HG03457 (cell line): Measurements from ENCODE around the gene PLPP3.

ENCODE experiments used
- ATAC-seq: cut with Tn5 transposase; IDR thresholded peaks from one replicate; pipeline ENCODE4 v1.9.1; 2021; ENCODE audit warnings: moderate number of reproducible peaks; ENCODE audit not compliant: unreplicated experiment

Gene PLPP3

DNA sequence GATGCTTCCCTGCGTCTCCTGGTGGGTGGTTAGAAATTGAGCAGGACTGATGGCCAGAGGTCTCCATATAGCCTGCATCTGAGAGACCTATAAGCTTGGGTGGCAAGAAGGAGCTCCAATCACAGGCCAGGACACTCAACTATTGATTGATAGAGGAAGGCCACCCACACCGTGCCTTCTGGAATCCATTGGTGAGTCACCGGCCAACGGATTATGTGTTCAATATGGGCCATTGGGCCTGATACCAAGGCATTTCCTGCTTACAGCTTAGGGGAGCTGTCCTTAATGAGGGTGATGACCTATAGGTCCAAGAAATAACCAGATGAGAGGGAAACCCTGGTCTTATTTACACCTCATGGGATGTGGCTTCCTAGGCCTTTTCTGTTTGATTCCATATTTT lies 115.1 kb downstream of the PLPP3 start:
- no peak for ATAC-seq

DNA sequence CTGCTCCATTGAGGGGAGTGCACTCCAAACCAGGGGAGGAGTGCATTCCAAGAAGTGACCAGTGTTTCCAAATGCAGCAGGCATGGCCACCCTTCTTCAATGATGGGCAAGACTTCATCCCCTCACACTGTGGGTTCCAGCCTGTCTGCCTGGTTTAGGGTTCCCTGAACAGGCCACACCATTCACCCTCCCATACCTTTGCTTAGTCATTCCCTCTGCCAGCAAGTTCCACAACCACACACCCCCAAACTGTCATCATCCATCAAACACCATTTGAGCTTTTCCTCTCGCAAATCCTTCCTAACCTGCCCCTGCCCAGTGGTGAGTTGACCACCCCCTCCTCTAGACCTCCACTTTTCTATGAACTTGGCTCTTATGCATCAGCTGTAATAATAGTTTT lies 116.0 kb downstream of the PLPP3 start:
- no peak for ATAC-seq

DNA sequence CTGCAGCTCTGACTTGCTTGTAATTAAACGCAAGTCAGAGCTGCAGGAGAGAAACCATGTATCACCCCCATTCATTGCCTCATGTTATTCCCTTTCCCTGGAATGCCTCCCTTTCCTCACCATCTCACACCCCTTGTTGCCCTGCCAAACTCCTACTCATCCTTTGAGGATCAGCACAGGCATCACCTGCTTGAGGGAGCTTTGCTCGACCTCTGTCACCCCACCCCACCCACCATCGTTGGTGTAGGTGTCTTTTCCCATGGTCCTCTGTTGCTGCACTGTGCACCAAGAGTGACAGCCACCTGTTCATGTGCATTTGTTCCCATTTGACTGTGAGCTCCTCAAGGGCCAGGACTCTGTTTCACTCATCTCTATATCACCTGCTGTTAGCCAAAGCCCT lies 117.2 kb downstream of the PLPP3 start:
- no peak for ATAC-seq

DNA sequence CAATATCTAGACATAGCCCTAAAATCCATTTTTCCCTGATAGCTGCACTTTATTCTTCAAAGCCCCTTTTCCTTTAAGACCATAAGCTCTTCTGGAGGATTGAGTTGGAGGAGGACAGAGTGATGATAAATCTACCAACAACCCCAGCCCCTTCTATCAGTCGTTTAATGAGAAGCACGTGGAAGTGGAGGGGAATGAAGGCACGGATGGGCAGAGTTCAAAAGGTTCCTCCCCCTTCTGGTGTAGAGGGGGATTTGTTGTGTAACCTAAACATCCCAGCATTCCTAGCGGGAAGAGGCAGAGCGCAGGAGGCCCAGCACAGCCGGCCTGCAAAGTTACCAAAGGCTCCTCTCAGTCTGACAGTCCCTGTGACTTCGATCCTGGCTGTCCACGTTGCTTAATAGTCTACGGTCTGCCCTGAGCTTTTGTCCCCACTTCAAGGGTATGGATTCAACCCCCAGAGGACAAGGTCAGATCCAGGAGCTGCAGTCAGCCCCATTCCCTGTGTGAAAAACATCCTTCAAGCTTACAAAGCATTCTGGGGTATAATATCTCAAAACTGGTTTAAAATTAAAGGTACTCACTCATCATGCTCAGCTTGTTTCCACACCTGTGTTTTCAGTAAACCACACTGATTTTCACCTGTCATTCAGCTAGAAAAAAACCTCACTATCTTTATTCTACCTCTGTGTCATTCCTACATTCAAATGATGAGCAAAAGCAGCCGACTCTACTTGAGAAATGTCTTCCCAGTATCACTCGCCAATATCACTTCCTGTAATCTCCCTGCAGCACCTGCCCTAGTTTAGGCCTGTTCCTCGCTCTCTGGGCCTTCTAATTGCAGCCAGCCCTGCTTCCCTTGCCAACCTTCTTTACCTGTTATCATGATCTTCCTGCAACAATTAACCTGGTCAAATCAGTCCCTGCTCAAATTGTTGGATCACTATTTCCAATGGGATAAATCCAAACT lies 117.9 kb downstream of the PLPP3 start:
- no peak for ATAC-seq

DNA sequence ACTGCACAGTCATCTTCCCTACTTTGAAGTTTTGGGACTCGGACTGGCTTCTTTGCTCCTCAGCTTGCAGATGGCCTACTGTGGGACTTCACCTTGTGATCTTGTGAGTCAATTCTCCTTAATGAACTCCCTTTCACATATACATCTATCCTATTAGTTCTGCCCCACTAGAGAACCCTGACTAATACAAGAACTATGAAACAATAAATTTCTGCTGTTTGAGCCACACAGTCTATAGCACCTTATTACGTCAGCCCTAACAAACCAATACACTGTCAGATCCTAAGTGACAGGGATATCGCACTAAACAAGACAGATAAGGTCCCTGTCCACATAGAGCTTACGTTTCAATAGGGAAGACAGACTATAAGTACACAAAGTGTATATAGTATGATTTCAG lies 120.1 kb downstream of the PLPP3 start:
- ATAC-seq: no peak

DNA sequence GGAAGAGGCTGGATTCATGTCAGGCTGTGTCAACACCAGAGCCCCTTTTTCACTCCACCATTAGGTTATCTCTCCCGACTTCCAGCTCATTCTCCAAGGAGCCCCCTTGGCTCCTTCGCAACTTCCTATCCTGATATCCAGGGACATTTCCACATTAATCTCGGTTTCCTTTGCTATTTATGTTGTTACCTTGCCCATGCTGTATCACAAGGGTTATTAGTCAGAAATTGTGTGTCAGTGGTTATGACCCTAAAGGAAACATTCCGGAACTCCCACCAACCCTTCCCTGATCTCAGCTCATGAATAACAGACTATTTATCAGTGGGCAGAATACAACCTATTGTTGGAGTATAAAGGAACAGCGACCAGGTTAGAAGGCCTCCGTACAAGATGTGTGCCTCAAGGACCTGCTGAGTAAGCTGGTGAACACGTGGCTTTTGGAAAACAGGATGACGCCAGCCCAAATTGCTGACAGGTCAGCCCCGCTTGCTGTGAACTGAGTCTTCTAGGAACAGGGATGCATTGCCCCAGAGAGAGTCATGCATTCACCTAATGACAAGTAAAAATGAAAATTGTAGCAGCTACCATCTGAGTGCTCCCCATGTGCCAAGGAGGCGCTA lies 121.5 kb downstream of the PLPP3 start:
- no peak for ATAC-seq

GRCh38 chr1:56456435-56457101 lies 122.8 kb downstream of the PLPP3 start:
- ATAC-seq: no peak

DNA sequence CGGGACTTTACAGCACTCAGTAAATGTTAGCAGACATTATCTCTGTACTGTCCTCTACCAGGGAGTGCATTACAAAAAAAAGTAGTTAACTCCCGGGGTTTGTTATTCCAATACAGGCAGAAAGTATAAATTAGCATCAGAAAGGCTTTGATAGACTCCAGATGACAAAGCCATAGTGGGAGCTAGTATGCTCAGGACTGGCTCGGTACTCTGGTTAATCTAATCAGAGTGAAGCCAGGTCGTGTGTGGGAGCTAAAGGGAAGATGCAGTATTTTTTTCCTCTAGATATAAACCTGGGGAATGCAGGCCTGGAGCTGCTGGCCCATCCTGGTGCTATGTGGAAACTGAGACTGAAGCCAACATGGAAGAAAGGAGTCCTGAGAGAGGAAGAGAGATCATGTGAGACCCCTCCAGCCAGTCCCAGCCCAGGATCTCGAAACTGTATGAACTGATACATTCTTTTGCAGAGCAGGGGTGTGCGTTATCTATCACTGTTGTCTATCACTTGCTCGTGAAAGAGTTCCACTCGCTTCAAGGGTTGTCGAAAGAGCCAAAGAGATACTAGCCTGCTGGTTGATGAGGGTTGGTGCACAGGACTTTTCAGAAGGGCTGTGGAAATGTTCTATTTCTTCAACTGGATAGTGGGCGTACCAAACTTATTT lies 125.8 kb downstream of the PLPP3 start:
- no peak for ATAC-seq

DNA sequence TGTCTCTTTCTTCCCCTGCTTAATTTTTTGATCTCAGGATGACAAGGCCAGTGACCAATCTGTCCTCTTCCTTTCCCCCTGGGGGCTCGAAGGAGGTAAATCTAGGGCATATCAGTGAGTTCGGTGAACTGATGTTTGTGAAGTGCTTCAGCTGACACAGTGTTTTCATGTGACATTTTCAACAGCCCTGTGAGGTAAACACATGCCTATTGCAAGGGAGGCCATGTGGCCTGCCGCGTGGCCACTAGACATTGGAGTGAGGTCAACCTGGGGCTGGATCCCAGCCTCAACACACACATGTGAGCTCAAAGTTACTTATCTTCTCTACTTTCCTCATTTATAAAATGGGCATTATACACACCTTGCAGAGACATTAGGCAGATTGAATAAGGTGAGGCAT lies 126.3 kb downstream of the PLPP3 start:
- no peak for ATAC-seq

DNA sequence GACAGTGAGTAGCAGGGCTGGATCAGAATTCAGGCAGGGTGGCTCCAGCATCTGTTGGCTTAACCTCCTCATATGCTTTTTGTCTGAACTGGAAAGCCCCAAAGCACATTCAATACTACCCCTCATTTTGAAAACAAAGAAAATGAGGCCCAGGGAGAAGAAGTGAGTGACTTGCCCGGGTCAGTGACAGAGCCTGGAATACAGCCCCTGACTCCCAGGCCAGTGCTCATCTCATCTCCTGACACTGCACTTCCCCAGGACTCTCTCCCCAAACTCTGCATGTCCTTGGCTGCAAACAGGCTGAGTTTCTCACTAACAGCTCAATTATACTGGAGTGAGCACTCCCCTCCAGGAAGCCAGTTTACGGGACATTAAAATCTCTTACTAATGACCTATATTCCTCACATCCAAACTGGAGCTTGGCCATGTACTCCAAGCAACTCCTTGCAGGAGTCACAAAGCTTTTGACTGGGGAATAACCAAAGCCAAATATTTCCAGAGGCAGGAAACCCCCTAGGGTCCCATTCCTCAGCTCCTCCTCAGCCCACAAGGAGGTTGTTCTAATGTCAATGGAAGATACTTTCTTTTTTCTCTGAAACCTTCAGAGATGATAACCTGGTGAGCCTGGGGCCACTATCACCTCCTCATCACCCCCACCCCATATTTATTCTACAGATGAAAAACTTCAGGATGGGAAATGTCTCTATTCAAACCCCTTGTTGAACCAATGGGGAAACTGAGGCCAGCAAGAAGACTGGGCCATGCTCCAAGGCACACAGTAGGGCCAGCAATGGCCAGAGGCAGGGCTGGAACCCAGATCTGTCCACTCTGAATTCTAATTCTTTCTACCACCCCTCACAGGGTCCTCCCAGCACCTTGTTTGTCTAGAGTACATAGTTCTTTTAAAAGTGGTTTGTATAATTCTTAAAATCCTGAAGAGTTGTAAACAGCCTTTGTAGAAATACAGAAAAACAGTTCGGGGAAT lies 127.0 kb downstream of the PLPP3 start:
- ATAC-seq: no peak

DNA sequence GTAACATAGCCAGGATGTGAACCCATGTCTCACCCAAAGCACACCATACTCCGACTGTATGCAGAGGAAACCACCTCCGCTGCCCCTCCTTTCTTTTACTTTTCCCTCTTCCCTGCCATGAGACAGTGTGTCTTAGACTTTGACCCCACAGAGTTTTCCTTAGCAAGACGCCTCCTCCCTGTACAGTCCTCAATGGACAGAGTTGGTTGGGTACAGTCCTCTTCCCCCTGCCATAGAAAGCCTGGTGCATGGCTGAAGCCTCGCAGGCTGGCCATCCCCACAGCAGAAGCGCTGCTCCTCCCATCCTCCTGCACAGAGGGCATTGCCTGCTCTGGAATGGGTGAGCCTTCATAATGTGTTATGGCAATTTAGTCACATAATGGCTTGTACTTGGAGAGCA lies 127.9 kb downstream of the PLPP3 start:
- no peak for ATAC-seq

- no peak for ATAC-seq
These were observed 129.2 kb downstream of the PLPP3 start for GRCh38 chr1:56450004-56450666.

DNA sequence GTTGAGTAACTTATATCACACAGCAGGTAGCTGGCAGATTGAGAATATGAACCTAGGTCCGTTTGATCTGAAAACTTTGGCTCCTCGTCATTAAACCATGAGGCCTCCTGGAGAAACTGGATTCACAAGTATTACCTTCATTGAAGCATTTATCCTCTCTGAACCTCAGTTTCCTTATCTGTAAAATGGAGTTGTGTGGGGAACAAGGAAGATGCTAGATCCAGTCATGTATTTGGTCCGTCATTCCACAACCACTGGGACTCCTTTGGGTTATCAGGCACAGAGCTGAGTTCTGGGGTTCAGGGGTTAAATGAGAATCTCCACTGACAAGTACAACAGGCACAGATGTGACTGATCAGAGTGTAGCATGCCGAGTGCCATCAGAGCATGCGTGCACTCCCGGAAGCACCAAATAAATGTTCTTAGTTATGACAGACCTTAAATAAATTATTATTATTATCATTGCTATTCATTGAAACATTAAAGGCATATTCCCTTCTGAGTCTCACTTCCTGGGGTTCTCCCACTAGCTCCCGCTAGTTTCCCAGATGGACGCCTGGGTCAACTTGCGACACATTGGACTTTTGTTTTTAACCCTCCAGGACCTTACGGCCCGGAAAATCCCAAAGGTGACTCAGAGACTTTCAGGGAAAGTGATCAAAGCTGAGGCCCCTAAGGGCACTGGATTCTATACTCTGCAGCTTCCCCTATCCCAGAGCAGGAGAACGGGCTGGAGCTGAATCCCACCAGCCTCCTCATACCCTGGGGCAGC lies 130.6 kb downstream of the PLPP3 start:
- ATAC-seq: no peak

- no peak for ATAC-seq
These were observed 131.5 kb downstream of the PLPP3 start for GRCh38 chr1:56447823-56448222.

DNA sequence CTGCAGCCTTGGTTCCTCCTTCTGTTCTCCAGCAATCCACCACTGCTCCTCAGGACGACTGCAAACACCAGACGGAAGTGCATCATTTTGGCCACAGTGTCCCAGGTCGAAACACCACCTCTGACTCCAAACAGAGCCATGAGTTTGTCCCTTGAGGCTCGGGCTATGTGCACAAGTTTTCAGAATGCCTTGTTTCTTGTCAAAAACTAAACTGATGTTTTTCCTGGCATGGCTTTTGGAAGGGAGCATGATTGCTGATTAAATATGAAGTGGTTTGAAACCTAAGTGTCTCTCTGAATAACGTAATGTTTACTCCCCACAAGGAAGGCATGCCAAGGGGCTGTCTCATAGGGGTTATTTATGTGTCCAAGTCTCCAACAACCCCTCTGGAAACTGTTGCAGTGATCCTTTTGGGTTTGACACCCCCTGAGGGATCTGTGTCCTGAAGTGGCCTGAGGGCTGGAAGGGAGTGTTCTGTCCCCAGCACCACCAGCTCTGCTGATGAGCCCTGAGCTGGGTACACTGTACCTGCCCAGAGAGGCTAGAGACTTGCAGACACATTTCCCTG lies 132.7 kb downstream of the PLPP3 start:
- ATAC-seq: no peak

GRCh38 chr1:56444960-56445646 lies 134.3 kb downstream of the PLPP3 start:
- ATAC-seq: no peak
